NB4 (cell line): ENCODE data around the gene AGBL4.

ENCODE experiments used
- DNase-seq: peaks from one replicate; pipeline ENCODE4 v3.0.0; 2010; ENCODE audit warnings: low read depth
- H3K4me3 ChIP-seq: one replicate; pipeline ENCODE4 v1.5.1; 2011; ENCODE audit warnings: mild to moderate bottlenecking, low read depth, low read length, moderate library complexity
- CTCF ChIP-seq: IDR thresholded peaks from one replicate; pipeline ENCODE4 v1.5.1; 2012; ENCODE audit warnings: low read depth, low read length
- MAX ChIP-seq: IDR thresholded peaks from 2 replicates; pipeline ENCODE4 v1.6.1; 2011; ENCODE audit warnings: low read depth, low read length
- MYC ChIP-seq: IDR thresholded peaks from 2 replicates; pipeline ENCODE4 v1.6.1; 2011; ENCODE audit warnings: low read depth, low read length
- POLR2A ChIP-seq: IDR thresholded peaks from 2 replicates; pipeline ENCODE4 v1.6.1; 2011; ENCODE audit warnings: mild to moderate bottlenecking; ENCODE audit not compliant: insufficient read length; ENCODE audit errors: extremely low read depth

Gene AGBL4

GRCh38 chr1:48775831-48776392 is 1247.8 kb downstream of the AGBL4 start:
- no peak overlapping the region for H3K4me3 ChIP-seq
- no peak for DNase-seq
- TF ChIP-seq CTCF (no peak), MAX (no peak), MYC (no peak), POLR2A (no peak)

- H3K4me3 ChIP-seq: no peak overlapping the region
- TF ChIP-seq CTCF: no peak
- no peak for TF ChIP-seq MAX
- no peak for TF ChIP-seq MYC
- TF ChIP-seq POLR2A: no peak
- DNase-seq: no peak
These were observed 1250.6 kb downstream of the AGBL4 start for GRCh38 chr1:48773133-48773532.

GRCh38 chr1:48772211-48772610 is 1251.5 kb downstream of the AGBL4 start:
- DNase-seq: no peak
- TF ChIP-seq POLR2A (no peak), MYC (no peak), MAX (no peak)

GRCh38 chr1:48771561-48771960 is 1252.2 kb downstream of the AGBL4 start:
- no peak for DNase-seq
- no peak for TF ChIP-seq CTCF
- no peak overlapping the region for H3K4me3 ChIP-seq

More at GRCh38 chr1:48772211-48772610, 1251.5 kb downstream of the AGBL4 start:
- H3K4me3 ChIP-seq: no peak overlapping the region

GRCh38 chr1:48767975-48768510 is 1255.7 kb downstream of the AGBL4 start:
- H3K4me3 ChIP-seq: no peak overlapping the region
- TF ChIP-seq MAX (peak; percentile 81), MYC (peak; percentile 63), POLR2A (no peak), CTCF (no peak)
- DNase-seq: peak; percentile 45

- no peak overlapping the region for H3K4me3 ChIP-seq
- TF ChIP-seq MAX (no peak), MYC (no peak), CTCF (no peak), POLR2A (no peak)
- DNase-seq: no peak
These were observed 1258.4 kb downstream of the AGBL4 start for GRCh38 chr1:48765335-48765734.
